K562 (cell line): Measurements from ENCODE around the gene ATP6V0A1. TPM values are rescaled to one million over a fixed set of nuclear protein-coding genes. Genes with fewer than 3 reads are reported as not detected.

Experiments
- CHD2 ChIP-seq: IDR thresholded peaks from 2 replicates; pipeline ENCODE4 v1.6.1; 2011; ENCODE audit warnings: low read depth, low read length
- ERF ChIP-seq: fragments of 450-650 bp; formaldehyde crosslinking; IDR thresholded peaks from 2 replicates; pipeline ENCODE4 v1.4.0; 2020; ENCODE audit warnings: mild to moderate bottlenecking, mixed read lengths
- ETV5 ChIP-seq: sonication (generic); formaldehyde crosslinking; IDR thresholded peaks from 2 replicates; pipeline ENCODE4 v1.4.0; 2020; ENCODE audit warnings: low read depth, mild to moderate bottlenecking, missing genetic modification reagents
- FOXK1 ChIP-seq: sonication (generic); formaldehyde crosslinking; IDR thresholded peaks from 2 replicates; pipeline ENCODE4 v1.8.0; 2022; ENCODE audit warnings: missing genetic modification reagents, mild to moderate bottlenecking, borderline replicate concordance
- HMG20A ChIP-seq: fragments of 450-650 bp; formaldehyde crosslinking; conservative IDR thresholded peaks from 2 replicates; pipeline ENCODE4 v1.4.0; 2020; ENCODE audit warnings: mild to moderate bottlenecking, mixed read lengths
- HMGXB4 ChIP-seq: sonication (generic); formaldehyde crosslinking; IDR thresholded peaks from 2 replicates; pipeline ENCODE4 v1.8.1; 2023; ENCODE audit warnings: mild to moderate bottlenecking, missing genetic modification reagents
- KAT7 ChIP-seq: sonication (generic); formaldehyde crosslinking; IDR thresholded peaks from 2 replicates; pipeline ENCODE4 v1.8.0; 2022; ENCODE audit warnings: missing genetic modification reagents, mild to moderate bottlenecking, borderline replicate concordance
- NFE2 ChIP-seq: IDR thresholded peaks from 2 replicates; pipeline ENCODE4 v1.6.1; 2014; ENCODE audit warnings: antibody characterized with exemption, low read depth
- NR2C2 ChIP-seq, 2 experiments: fragments of 200-800 bp in 1 of 2; sonication (Bioruptor generic) in 1 of 2; sonication (generic) in 1 of 2; formaldehyde crosslinking in 1 of 2; IDR thresholded peaks; 2 replicates each; pipeline versions ENCODE4 v1.6.1 to v1.8.0; 2016 to 2022; ENCODE audit warnings: mild to moderate bottlenecking in 1 of 2, missing compliant biosample characterization in 1 of 2, missing genetic modification characterization in 1 of 2, missing genetic modification reagents in 1 of 2
- PRPF4 ChIP-seq: fragments of 200-400 bp; formaldehyde crosslinking; IDR thresholded peaks from one replicate; pipeline ENCODE4 v1.6.1; 2017; ENCODE audit warnings: low read length, low read depth, mild to moderate bottlenecking; ENCODE audit not compliant: insufficient read depth, poor library complexity, severe bottlenecking
- RBFOX2 ChIP-seq: fragments of 200-400 bp; formaldehyde crosslinking; IDR thresholded peaks from 2 replicates; pipeline ENCODE4 v1.6.1; 2017; ENCODE audit warnings: low read depth, mild to moderate bottlenecking, low read length, moderate library complexity
- STAT6 ChIP-seq: sonication (generic); formaldehyde crosslinking; IDR thresholded peaks from 2 replicates; pipeline ENCODE4 v1.8.1; 2023; ENCODE audit warnings: mild to moderate bottlenecking, missing genetic modification reagents
- TCF7 ChIP-seq: sonication (generic); IDR thresholded peaks from 2 replicates; pipeline ENCODE4 v1.6.1; 2016; ENCODE audit warnings: antibody characterized with exemption, borderline replicate concordance
- TFAP4 ChIP-seq: sonication (generic); formaldehyde crosslinking; IDR thresholded peaks from 2 replicates; pipeline ENCODE4 v1.8.0; 2022; ENCODE audit warnings: missing genetic modification reagents, mild to moderate bottlenecking, moderate library complexity, borderline replicate concordance
- ZBTB1 ChIP-seq: sonication (generic); formaldehyde crosslinking; IDR thresholded peaks from 2 replicates; pipeline ENCODE4 v1.8.1; 2023; ENCODE audit warnings: missing genetic modification reagents, low read depth, mild to moderate bottlenecking, borderline replicate concordance
- ZMIZ1 ChIP-seq, 2 experiments: fragments of 150-350 bp in 1 of 2; IDR thresholded peaks; 2 replicates each; pipeline ENCODE4 v1.6.1; 2012 to 2016; ENCODE audit warnings: low read depth in 2 of 2, low read length in 2 of 2, mild to moderate bottlenecking in 1 of 2, moderate library complexity in 1 of 2
- ZNF431 ChIP-seq: sonication (generic); formaldehyde crosslinking; IDR thresholded peaks from 2 replicates; pipeline ENCODE4 v1.8.0; 2022; ENCODE audit warnings: mild to moderate bottlenecking, missing genetic modification reagents
- polyA plus RNA-seq, 8 experiments: library from polyadenylated mRNA; depleted of rRNA in 4 of 8; stranded (reverse) in 5 of 8; unstranded in 3 of 8; fragments of >200 nt; fragmentation: Nextera tagmentation in 2 of 8; fragmentation: Illumina TruSeq in 1 of 8; extraction: Ambion mirVana in 2 of 8; extraction: Trizol in 1 of 8; gene quantifications; 2 replicates each; pipeline versions ENCODE4 v1.2.1 to v1.2.3, GENCODE V29; 2011 to 2014; ENCODE audit warnings: inconsistent platforms in 1 of 8, missing spikeins in 1 of 8
- total RNA-seq, 7 experiments: library from RNA; depleted of rRNA in 6 of 7; stranded (reverse); fragments of >200 nt in 6 of 7; fragmentation: Illumina TruSeq in 2 of 7; extraction: Trizol in 2 of 7; gene quantifications; 2 replicates each; pipeline versions ENCODE4 v1.2.1 to v1.2.3, GENCODE V29; 2011 to 2021; ENCODE audit warnings: low replicate concordance in 1 of 7

ATP6V0A1 gene
- total and polyA plus RNA-seq, 9 of the 15 experiments (the other 6 are each of a cell fraction or from before 2014, with no cell fraction given) = 11.8 to 158 (median 75.5) TPM

- TF ChIP-seq RBFOX2 (peak; percentile 83), PRPF4 (no peak), CHD2 (no peak), NFE2 (peak; percentile 9; the same call in 1 of the 2 replicates), KAT7 (CRISPR knock-in tag) (no peak), ETV5 (CRISPR knock-in tag) (no peak), NR2C2 (CRISPR knock-in tag; IDR thresholded peaks at IDR 0.05) (no peak), NR2C2 (tag; IDR thresholded peaks at IDR 0.05) (peak; percentile 96), TFAP4 (CRISPR knock-in tag) (peak; percentile 88), HMG20A (CRISPR knock-in tag) (no peak), FOXK1 (peak; percentile 75; the same call in 1 of the 2 replicates), ZNF431 (0 out of 2 replicates have a peak, but pooled peaks have one; percentile 24), TCF7 (no peak), STAT6 (CRISPR knock-in tag) (peak; percentile 62; the same call in 1 of the 2 replicates), HMGXB4 (CRISPR knock-in tag) (peak; percentile 72; the same call in 1 of the 2 replicates), ERF (no peak), ZBTB1 (CRISPR knock-in tag) (no peak), ZMIZ1 (IDR thresholded peaks at IDR 0.05; ENCODE audit: low read depth in 2 of 2, low read length in 2 of 2) (no peak)
Observed at GRCh38 chr17:42562388-42563142, 103.9 kb downstream of the ATP6V0A1 start (continued).
